NB4 (cell line): ENCODE data around the gene IL18RAP.

ENCODE experiments used
- POLR2A ChIP-seq: IDR thresholded peaks from 2 replicates; pipeline ENCODE4 v1.6.1; 2011; ENCODE audit warnings: mild to moderate bottlenecking; ENCODE audit not compliant: insufficient read length; ENCODE audit errors: extremely low read depth
- TF ChIP-seq, protein P1 (sequence below): IDR thresholded peaks from one replicate; pipeline ENCODE4 v1.5.1; 2012; ENCODE audit warnings: low read depth, low read length
- TF ChIP-seq, protein P2 (sequence below): IDR thresholded peaks from 2 replicates; pipeline ENCODE4 v1.6.1; 2011; ENCODE audit warnings: low read depth, low read length

DNA sequence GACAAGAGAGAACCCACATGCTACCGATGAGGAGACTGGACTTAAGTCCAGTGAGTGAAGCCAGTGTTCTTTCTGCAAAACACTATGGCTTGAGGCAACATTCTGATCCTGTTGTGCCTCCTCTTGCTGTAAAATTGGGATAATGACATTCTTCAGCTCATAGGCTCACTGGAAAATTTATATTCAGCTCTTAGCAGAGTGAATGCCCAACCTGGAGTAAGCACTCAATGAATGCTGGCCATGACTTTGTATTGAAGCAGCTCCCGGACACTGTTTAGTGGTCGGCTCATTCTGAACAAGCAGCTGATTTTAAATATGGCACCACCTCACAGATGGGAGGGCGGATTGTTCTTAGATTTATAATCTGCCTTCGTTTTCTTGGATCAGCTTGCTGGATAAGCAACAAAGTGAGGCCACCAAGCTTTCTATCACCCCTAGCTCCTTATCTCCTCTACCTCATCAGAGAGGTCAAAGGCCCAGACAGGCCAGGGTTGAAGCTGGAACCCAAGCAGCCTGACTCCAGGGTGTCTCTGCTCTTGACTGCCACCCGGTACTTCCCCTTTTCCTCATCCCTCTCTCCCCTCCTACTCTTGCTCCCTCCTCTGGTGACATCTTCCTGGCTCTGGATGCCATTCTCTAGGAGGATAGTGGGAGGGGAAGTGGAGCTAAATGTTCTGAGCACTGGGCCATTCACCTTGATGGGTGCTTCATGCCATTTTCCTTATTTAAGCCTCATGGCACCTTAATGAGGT is 61.5 kb downstream of the IL18RAP start:
- TF ChIP-seq, protein P1, sequence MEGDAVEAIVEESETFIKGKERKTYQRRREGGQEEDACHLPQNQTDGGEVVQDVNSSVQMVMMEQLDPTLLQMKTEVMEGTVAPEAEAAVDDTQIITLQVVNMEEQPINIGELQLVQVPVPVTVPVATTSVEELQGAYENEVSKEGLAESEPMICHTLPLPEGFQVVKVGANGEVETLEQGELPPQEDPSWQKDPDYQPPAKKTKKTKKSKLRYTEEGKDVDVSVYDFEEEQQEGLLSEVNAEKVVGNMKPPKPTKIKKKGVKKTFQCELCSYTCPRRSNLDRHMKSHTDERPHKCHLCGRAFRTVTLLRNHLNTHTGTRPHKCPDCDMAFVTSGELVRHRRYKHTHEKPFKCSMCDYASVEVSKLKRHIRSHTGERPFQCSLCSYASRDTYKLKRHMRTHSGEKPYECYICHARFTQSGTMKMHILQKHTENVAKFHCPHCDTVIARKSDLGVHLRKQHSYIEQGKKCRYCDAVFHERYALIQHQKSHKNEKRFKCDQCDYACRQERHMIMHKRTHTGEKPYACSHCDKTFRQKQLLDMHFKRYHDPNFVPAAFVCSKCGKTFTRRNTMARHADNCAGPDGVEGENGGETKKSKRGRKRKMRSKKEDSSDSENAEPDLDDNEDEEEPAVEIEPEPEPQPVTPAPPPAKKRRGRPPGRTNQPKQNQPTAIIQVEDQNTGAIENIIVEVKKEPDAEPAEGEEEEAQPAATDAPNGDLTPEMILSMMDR, result no peak
- TF ChIP-seq POLR2A, result no peak
- TF ChIP-seq, protein P2, sequence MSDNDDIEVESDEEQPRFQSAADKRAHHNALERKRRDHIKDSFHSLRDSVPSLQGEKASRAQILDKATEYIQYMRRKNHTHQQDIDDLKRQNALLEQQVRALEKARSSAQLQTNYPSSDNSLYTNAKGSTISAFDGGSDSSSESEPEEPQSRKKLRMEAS, result no peak
